Left forelimb (tissue), 1 donor: ENCODE measurements around the gene LRRC23.
A peak's percentile ranks its signal among the peaks of the same experiment; 100 is the strongest.

Experiments
- DNase-seq: peaks from one replicate; pipeline ENCODE4 v3.0.0-alpha.2; 2018; ENCODE audit warnings: low spot score

The LRRC23 gene

GRCh38 chr12:6943722-6944380, 39.2 kb downstream of the LRRC23 start, which contains the start of the genes C12orf57 and RNU7-1:
TSS of gene C12orf57 (plus strand) at chr12:6944022. CDS start at chr12:6944122, 100 bp downstream.
TSS of gene RNU7-1 (plus strand) at chr12:6943816.
- DNase-seq, result peak; percentile 89

- DNase-seq, result peak; percentile 95
Measured at GRCh38 chr12:6944381-6945186, 40.0 kb downstream of the LRRC23 start.

- DNase-seq, result no peak
Measured at GRCh38 chr12:6945613-6946012, 41.0 kb downstream of the LRRC23 start.

GRCh38 chr12:6946033-6946919, 41.7 kb downstream of the LRRC23 start:
- DNase-seq, result no peak

GRCh38 chr12:6946920-6947374, 42.3 kb downstream of the LRRC23 start:
- DNase-seq, result no peak

- no peak for DNase-seq
Measured at GRCh38 chr12:6947615-6948014, 43.0 kb downstream of the LRRC23 start.

DNA sequence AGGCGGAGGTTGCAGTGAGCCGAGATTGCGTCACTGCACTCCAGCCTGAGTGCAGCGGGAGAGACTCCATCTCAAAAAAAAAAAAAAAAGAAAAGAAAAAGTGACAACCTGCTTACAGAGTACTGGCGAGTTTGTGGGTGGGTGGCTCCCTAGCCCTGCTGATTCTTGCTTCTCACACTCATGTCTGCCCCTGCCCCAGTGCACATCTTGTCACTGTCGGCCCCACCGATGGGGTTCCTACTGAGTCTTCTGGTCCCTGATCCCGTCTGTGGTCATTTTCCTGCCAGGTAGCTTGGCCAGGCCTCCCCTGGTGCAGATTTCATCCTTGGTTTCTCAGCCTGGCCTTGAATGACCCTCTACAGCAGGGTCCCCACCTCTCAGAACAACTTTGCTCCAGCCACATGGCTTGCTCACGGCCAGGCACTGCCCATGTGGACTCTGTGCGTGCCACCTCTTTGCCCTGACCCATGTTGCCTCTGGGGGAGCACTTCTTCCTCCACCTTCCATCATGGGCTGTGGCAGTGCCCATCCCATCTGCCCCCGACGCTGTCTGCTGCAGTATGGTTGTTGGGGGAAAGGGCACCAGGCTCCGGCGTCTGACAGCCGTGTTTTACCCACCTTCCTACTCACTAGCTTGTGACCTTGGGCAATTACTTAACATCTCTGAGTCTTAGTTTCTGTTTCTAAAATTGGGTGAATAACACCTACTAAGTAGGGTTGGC, 44.4 kb downstream of the LRRC23 start:
- DNase-seq, result no peak

DNA sequence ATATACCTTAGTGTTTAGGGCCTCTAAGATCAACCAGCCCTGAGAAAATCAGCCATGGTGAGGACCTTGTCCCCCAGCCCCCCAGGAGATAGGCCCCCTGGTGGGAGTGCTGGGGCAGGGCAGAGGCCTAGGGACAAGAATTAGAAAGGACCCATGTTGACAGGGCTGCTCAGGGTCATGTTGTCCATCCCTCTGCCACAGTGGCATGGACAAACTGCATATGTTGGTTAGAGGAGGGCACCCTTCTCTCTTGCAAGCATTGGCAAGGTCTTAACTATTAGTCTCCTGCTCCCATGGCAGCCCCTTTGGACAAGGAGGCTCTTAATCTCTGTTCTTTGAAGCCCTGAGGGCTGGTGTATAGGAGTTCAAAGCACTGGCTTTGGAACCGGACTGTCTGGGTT, 45.8 kb downstream of the LRRC23 start:
- no peak for DNase-seq

- no peak for DNase-seq
Measured at GRCh38 chr12:6950811-6951540, 46.4 kb downstream of the LRRC23 start, which contains the start of gene PTPN6. TSS of gene PTPN6 (plus strand) at chr12:6951356. CDS start at chr12:6951513, 157 bp downstream.

DNA sequence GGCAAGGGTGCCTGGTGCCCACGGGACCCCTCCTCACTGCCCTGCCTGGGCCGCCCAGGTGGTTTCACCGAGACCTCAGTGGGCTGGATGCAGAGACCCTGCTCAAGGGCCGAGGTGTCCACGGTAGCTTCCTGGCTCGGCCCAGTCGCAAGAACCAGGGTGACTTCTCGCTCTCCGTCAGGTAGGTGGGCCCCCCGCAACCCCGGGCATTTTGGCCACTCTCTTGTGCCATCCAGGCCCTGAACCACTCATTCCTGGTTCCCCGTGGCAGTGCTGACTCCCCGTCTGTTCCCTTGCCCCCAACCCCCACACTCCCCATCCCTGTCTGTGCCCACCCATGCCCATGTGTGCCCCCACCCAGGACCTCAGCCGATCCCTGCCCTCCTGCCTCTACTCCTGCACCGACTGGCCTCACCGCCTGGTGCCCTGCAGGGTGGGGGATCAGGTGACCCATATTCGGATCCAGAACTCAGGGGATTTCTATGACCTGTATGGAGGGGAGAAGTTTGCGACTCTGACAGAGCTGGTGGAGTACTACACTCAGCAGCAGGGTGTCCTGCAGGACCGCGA, 47.0 kb downstream of the LRRC23 start:
- no peak for DNase-seq

GRCh38 chr12:6952121-6952862, 47.7 kb downstream of the LRRC23 start:
- DNase-seq, result no peak

- DNase-seq, result no peak
Measured at GRCh38 chr12:6952863-6953441, 48.3 kb downstream of the LRRC23 start.

DNA sequence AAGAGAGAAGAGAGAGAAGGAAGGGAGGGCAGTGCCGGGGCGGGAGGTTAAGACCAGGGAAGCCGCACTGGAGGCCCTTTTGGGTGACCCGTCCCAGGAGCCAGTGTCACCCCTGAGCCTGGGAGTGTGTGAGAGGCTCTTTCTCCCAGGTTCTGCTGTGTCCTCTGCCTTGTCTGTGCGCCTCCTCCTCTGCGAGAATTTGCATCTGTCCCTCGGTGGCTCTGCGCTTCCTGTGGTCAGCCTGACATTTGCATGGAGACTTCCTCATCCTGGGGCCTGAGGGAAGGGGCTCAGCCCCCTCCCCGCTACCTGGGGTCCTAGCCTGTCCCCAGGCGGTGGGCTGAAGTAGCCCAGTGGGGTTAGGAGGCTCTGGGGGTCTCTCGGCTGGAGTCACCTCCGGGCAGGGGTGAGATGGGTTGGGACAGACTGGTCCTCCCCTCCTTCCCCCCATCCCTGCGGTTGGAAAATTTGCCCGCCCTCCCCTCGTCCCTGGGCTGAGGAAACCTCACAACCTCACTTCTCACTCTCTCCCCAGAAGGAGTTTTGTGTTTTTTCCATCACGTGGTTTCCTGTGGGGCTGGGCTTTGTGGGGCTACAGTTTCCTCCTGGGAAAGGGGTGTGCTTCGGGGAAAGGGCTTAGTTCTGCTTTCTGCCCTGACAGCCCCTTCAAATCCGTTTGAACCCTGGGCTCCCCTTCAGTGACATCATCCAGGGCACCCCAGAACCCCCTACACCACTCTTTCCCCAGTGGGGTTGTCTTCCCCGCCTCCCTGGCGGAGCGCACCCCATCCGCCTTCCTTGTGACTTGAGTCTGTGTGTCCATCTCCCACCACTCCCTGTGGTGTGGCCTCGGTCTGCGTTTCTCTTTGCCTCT, 49.1 kb downstream of the LRRC23 start:
- no peak for DNase-seq

- no peak for DNase-seq
Measured at GRCh38 chr12:6954316-6955107, 49.9 kb downstream of the LRRC23 start.

- no peak for DNase-seq
Measured at GRCh38 chr12:6955108-6956020, 50.7 kb downstream of the LRRC23 start.

DNA sequence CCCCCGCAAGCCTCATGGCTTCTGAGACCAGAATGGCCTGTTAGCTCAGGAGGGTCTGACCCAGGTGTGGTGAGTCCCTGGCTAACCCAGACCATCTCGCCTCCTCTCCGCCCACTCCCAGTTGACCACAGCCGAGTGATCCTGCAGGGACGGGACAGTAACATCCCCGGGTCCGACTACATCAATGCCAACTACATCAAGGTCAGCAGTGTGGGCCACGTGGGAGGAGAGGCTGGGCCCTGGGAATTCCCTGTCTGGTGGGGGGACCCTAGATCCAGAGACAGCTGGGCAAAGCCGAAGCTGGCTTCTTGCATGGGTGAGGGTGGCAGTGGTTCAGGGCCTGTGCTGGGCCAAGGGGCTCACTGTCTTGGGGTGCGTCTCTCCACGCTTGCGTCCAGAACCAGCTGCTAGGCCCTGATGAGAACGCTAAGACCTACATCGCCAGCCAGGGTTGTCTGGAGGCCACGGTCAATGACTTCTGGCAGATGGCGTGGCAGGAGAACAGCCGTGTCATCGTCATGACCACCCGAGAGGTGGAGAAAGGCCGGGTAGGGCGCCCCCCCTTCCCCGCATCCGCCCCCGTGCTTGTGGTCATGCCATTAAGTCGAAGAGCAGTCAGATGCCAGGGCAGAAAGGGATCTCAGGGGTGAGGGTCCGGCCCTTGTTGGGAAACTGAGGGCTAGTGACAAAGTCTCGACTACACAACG, 51.6 kb downstream of the LRRC23 start:
- DNase-seq, result no peak
